Thyroid gland (tissue), 4 donors: ENCODE data around the gene INPP4B. TPM values are rescaled to one million over a fixed set of nuclear protein-coding genes. Genes with fewer than 3 reads are reported as not detected.

Experiments
- DNase-seq, 2 donors: peaks; one replicate each; pipeline ENCODE4 v3.0.0-alpha.2; 2019
- H3K27ac ChIP-seq, 3 donors: fragments of 200-600 bp; sonication (generic); 1 replicate in 2 of 3; 2 replicates in 1 of 3; pipeline ENCODE4 v1.5.1; 2016 to 2019; ENCODE audit warnings: mild to moderate bottlenecking in 1 of 3, moderate library complexity in 1 of 3
- H3K27me3 ChIP-seq: fragments of 200-600 bp; sonication (generic); one replicate; pipeline ENCODE4 v1.5.1; 2019
- H3K36me3 ChIP-seq, 2 donors: fragments of 200-600 bp; sonication (generic); one replicate each; pipeline ENCODE4 v1.5.1; 2016 to 2019
- H3K4me1 ChIP-seq, 2 donors: fragments of 200-600 bp; sonication (generic); one replicate each; pipeline ENCODE4 v1.5.1; 2017 to 2019
- H3K4me3 ChIP-seq, 3 donors: fragments of 200-600 bp; sonication (generic); replicated peaks in 1 of 3; 1 replicate in 2 of 3; 2 replicates in 1 of 3; pipeline ENCODE4 v1.5.1; 2016; ENCODE audit warnings: mild to moderate bottlenecking in 1 of 3
- H3K9me3 ChIP-seq: fragments of 200-600 bp; sonication (generic); one replicate; pipeline ENCODE4 v1.5.1; 2017
- CTCF ChIP-seq, 6 experiments: fragments of 200-600 bp in 3 of 6; fragments of 450-650 bp in 3 of 6; sonication (generic) in 3 of 6; IDR thresholded peaks; one replicate each; pipeline ENCODE4 v1.5.1; 2016 to 2019; ENCODE audit warnings: antibody characterized with exemption in 6 of 6, mild to moderate bottlenecking in 2 of 6, inconsistent platforms in 1 of 6, moderate library complexity in 1 of 6
- POLR2A ChIP-seq, 2 donors: fragments of 450-650 bp; IDR thresholded peaks; one replicate each; pipeline ENCODE4 v1.6.1; 2017; ENCODE audit warnings: antibody characterized with exemption in 2 of 2, mild to moderate bottlenecking in 2 of 2, moderate library complexity in 1 of 2
- WGBS, 2 donors: methylation state at CpG; one replicate each; pipeline ENCODE4 v1.1.5; 2017; 5-methylcytosine and 5-hydroxymethylcytosine counted together
- intact Hi-C: fragments of 100-400 bp; cut with DNase I; formaldehyde crosslinking; loops from one replicate; pipeline ENCODE4 v1.15.1; 2023
- total RNA-seq, 4 donors: library from RNA; depleted of rRNA; stranded (reverse); fragments of >200 nt; gene quantifications; one replicate each; pipeline ENCODE4 v1.2.3, GENCODE V29; 2016

INPP4B gene
- total RNA-seq, 4 donors from 2014 or later = 8.0 to 22.1 (median 12.0) TPM

- intact Hi-C loops = no loop called here
- no peaks in the 10 kb centered on the region for H3K9me3 ChIP-seq
- DNase-seq = no peak
- whole genome bisulfite sequencing, 2 donors = 87 to 90% methylated on average over 2 of the region's 2 CpGs
- H3K36me3 ChIP-seq = no peaks in the 10 kb centered on the region
- H3K4me3 ChIP-seq = no peak overlapping the region
- no peaks in the 10 kb centered on the region for H3K4me1 ChIP-seq
- no peak for TF ChIP-seq CTCF (IDR thresholded peaks at IDR 0.05)
- TF ChIP-seq POLR2A (IDR thresholded peaks at IDR 0.05) = no peak
- no peak overlapping the region for H3K27ac ChIP-seq
- no peaks in the 10 kb centered on the region for H3K27me3 ChIP-seq
Observed at GRCh38 chr4:142158980-142159379, 687.1 kb downstream of the INPP4B start.

- no peaks in the 10 kb centered on the region for H3K4me1 ChIP-seq
- no peaks in the 10 kb centered on the region for H3K9me3 ChIP-seq
- TF ChIP-seq POLR2A (IDR thresholded peaks at IDR 0.05) (no peak), CTCF (IDR thresholded peaks at IDR 0.05) (no peak)
- no peaks in the 10 kb centered on the region for H3K27me3 ChIP-seq
- H3K36me3 ChIP-seq = no peaks in the 10 kb centered on the region
- no peak for DNase-seq
- intact Hi-C loops = no loop called here
- no peak overlapping the region for H3K27ac ChIP-seq
- H3K4me3 ChIP-seq = no peak overlapping the region
Observed at GRCh38 chr4:142156256-142156655, 689.8 kb downstream of the INPP4B start.

- H3K4me1 ChIP-seq = no peaks in the 10 kb centered on the region
- H3K4me3 ChIP-seq = no peak overlapping the region
- TF ChIP-seq POLR2A (IDR thresholded peaks at IDR 0.05) = no peak
- no peak for TF ChIP-seq CTCF (IDR thresholded peaks at IDR 0.05)
- no peaks in the 10 kb centered on the region for H3K27me3 ChIP-seq
- H3K27ac ChIP-seq = no peak overlapping the region
- H3K9me3 ChIP-seq = no peaks in the 10 kb centered on the region
- no peaks in the 10 kb centered on the region for H3K36me3 ChIP-seq
- 87% methylated on average over 2 of the region's 2 CpGs for WGBS, 2 donors
- intact Hi-C loops = no loop called here
- DNase-seq = no peak
Observed at GRCh38 chr4:142155347-142155746, 690.8 kb downstream of the INPP4B start.

GRCh38 chr4:142150483-142150882 lies 695.6 kb downstream of the INPP4B start:
- H3K27ac ChIP-seq = no peak overlapping the region
- no peak for DNase-seq
- intact Hi-C loops = no loop called here
- H3K4me3 ChIP-seq = no peak overlapping the region
- H3K9me3 ChIP-seq = no peaks in the 10 kb centered on the region
- 96 to 98% methylated on average over 3 of the region's 3 CpGs for WGBS, 2 donors
- no peaks in the 10 kb centered on the region for H3K4me1 ChIP-seq
- H3K36me3 ChIP-seq = no peaks in the 10 kb centered on the region
- H3K27me3 ChIP-seq = no peaks in the 10 kb centered on the region
- TF ChIP-seq POLR2A (IDR thresholded peaks at IDR 0.05) (no peak), CTCF (IDR thresholded peaks at IDR 0.05) (no peak)

- Histone ChIP-seq H3K27me3 (no peaks in the 10 kb centered on the region), H3K36me3 (no peaks in the 10 kb centered on the region), H3K27ac (no peak overlapping the region), H3K4me1 (no peaks in the 10 kb centered on the region), H3K4me3 (no peak overlapping the region), H3K9me3 (no peaks in the 10 kb centered on the region)
- no peak for DNase-seq
- no peak for TF ChIP-seq CTCF (IDR thresholded peaks at IDR 0.05)
- TF ChIP-seq POLR2A (IDR thresholded peaks at IDR 0.05) = no peak
- 95 to 97% methylated on average over 1 of the region's 1 CpG for WGBS, 2 donors
- intact Hi-C loops = no loop called here
Observed at GRCh38 chr4:142144813-142145212, 701.3 kb downstream of the INPP4B start.
